HUES6 (cell line): ENCODE data around the gene CELA2B.
A peak's percentile ranks its signal among the peaks of the same experiment; 100 is the strongest.
"Not testable (repeated sequence)": the region's sequence is repeated elsewhere in the genome, so short reads cannot be mapped to it uniquely, and the experiment has no call there.

ENCODE experiments used
- H3K27ac ChIP-seq: 2 replicates; pipeline ENCODE4 v1.7.0; 2013; ENCODE audit warnings: low read depth, mild to moderate bottlenecking, low read length, inconsistent platforms
- H3K27me3 ChIP-seq: 2 replicates; pipeline ENCODE4 v1.6.1; 2013; ENCODE audit warnings: low read length; ENCODE audit not compliant: control insufficient read depth, insufficient read depth
- H3K36me3 ChIP-seq: 2 replicates; pipeline ENCODE4 v1.6.1; 2013; ENCODE audit warnings: low read length; ENCODE audit not compliant: control insufficient read depth, insufficient read depth
- H3K4me1 ChIP-seq: 2 replicates; pipeline ENCODE4 v1.6.1; 2013; ENCODE audit warnings: low read length; ENCODE audit not compliant: control insufficient read depth, insufficient read depth
- H3K4me3 ChIP-seq: 2 replicates; pipeline ENCODE4 v1.5.1; 2013; ENCODE audit warnings: low read depth, low read length
- H3K9ac ChIP-seq: one replicate; pipeline ENCODE4 v1.6.1; 2013; ENCODE audit warnings: mild to moderate bottlenecking, low read length
- H3K9me3 ChIP-seq: 2 replicates; pipeline ENCODE4 v1.6.1; 2013; ENCODE audit warnings: low read depth, low read length; ENCODE audit not compliant: control insufficient read depth, insufficient read depth

Gene CELA2B

DNA sequence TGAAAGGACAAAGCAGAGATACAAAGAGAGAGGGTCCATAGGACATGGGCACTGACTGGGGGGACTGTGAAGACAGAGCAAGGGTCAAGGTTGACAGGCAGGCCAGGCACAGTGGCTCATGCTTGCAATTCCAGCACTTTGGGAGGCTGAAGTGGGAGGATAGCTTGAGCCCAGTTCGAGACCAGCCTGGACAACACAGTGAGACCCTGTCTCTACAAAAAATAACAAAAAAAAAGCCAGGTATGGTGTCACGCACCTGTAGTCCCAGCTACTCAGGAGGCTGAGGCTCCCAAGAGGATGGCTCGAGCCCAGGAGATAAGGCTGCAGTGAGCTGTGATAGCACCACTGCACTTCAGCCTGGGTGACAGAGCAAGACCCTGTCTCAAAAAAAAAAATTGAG is 43.7 kb downstream of the CELA2B start:
- H3K9me3 ChIP-seq, result no peaks in the 10 kb centered on the region
- no peaks in the 10 kb centered on the region for H3K27me3 ChIP-seq
- H3K4me1 ChIP-seq, result peaks cover 8% of the 10 kb centered on the region
- no peak overlapping the region for H3K27ac ChIP-seq
- no peak overlapping the region for H3K9ac ChIP-seq
- H3K4me3 ChIP-seq, result no peak overlapping the region
- H3K36me3 ChIP-seq, result peaks cover 10% of the 10 kb centered on the region; the same call in 1 of the 2 replicates

DNA sequence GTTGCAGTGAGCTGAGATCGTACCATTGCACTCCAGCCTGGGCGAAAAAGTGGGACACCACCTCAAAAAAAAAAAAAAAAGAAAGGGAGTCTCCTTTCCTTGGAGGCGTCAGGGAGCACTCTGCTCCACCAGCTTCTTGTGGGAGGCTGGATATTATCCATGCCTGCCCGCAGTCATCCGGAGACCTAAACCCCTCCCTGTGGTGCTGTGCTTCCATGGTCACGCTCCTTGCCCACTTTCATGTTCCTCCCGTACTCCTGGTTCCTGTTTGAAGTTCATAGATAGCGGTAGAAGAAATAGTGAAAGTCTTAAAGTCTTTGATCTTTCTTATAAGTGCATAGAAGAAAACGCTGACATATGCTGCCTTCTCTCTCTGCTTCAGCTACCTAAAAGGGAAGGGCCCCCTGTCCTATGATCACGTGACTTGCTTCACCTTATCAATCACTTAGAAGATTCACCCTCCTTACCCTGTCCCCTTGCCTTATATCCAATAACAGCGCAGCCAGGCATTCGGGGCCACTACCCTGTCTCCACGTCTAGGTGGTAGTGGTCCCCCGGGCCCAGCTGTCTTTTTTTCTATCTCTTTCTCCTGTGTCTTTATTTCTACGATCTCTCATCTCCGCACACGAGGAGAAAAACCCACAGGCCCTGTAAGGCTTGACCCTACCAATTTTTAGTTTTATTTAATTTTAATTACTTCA is 45.5 kb downstream of the CELA2B start:
- H3K27me3 ChIP-seq, H3K36me3 ChIP-seq, H3K9me3 ChIP-seq, H3K27ac ChIP-seq, H3K9ac ChIP-seq, H3K4me3 ChIP-seq: not testable (repeated sequence)
- peaks cover 10% of the 10 kb centered on the region for H3K4me1 ChIP-seq

DNA sequence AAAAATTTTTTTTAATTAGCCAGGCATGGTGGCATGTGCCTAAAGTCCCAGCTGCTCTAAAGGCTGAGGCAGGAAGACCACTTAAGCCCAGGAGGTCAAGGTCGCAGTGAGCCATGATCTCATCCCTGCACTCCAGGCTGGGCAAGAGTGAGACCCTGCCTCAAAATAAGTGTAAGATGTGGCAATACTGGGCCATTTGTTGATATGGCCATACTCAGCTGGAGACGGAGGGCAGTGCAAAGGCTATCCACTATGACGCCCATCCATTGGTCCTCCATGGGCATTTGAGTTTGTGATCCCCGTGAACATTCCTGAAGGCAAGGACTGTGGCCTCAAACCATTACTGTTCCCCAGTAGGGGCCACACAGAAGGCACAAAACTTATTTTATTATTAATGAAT is 46.6 kb downstream of the CELA2B start:
- H3K27me3 ChIP-seq, result no peaks in the 10 kb centered on the region
- no peaks in the 10 kb centered on the region; the same call in 1 of the 2 replicates for H3K36me3 ChIP-seq
- no peak overlapping the region for H3K27ac ChIP-seq
- H3K9ac ChIP-seq, result no peak overlapping the region
- H3K4me1 ChIP-seq, result peaks cover 10% of the 10 kb centered on the region
- H3K9me3 ChIP-seq, result no peaks in the 10 kb centered on the region
- no peak overlapping the region for H3K4me3 ChIP-seq

DNA sequence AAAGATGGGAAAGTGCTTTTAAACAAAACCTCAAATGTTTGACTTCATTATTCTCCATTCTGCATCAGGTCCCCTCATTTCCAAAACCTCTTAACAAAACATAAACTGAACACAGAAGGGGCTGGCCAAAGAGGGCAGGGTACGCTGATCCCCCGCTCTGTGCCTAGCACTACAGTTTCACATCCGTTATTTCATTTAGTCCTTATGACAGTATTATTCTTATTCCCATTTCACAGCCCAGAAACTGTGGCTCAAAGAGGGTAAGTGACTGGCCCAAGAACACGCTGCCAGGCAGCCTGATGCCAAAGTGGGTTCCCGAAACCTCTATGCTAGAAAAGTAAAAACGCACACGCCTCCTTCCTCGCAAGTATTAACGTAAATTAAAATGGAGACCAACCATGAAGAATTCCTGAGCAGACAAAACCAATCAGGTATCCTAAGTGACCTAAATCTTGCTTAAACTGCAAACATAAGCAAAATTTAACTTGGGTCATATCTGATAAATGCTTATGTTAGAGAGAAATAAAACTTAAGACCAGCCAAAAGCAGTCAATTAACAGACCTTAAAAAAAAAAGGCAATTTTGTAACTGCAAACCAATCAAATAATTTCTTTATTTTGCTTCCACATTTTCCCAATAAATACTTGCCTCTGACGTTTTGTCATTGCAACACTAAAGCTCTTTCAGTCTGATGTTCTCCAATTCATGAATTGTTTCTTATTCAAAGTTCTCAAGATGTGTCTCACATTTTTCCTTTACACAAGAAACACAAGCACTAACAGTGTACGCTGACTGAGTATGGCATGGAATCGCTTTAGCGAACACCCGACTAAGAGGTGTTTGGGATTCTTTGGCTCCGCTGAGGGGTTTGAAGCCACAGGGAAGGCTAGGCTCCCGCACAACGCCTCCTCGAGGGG is 47.5 kb downstream of the CELA2B start:
- peak overlapping the region; percentile 15; the same call in 1 of the 2 replicates for H3K27ac ChIP-seq
- peak overlapping the region; percentile 63 for H3K9ac ChIP-seq
- peak overlapping the region; percentile 79 for H3K4me3 ChIP-seq
- H3K4me1 ChIP-seq, result peaks cover 10% of the 10 kb centered on the region
- no peaks in the 10 kb centered on the region; the same call in 1 of the 2 replicates for H3K36me3 ChIP-seq
- no peaks in the 10 kb centered on the region for H3K27me3 ChIP-seq
- no peaks in the 10 kb centered on the region for H3K9me3 ChIP-seq

DNA sequence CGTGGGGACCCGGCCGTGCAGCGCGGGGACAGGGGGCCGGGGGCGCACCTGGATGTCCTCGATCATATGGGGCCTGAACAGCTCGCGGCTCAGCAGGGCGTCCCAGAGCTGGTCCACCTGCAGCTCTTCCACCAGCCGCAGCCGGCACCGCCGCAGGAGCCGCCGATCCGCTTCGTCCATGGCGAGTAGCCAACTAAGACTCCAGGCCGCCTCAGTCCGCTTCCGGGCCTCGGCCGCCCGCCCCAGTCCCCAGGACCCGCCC is 48.0 kb downstream of the CELA2B start, which contains the start of gene CASP9:
CASP9 (minus strand) TSS at position 195 of the 262 bp plus-strand sequence; CDS start at position 180, 15 bp downstream.
- H3K36me3 ChIP-seq, result no peaks in the 10 kb centered on the region
- H3K9ac ChIP-seq, result peak within 1 kb of the TSS; percentile 96
- no peaks in the 10 kb centered on the region for H3K9me3 ChIP-seq
- H3K4me1 ChIP-seq, result peaks cover 10% of the 10 kb centered on the region
- no peaks in the 10 kb centered on the region for H3K27me3 ChIP-seq
- H3K27ac ChIP-seq, result peak within 1 kb of the TSS; percentile 97
- peak within 1 kb of the TSS; percentile 97 for H3K4me3 ChIP-seq

DNA sequence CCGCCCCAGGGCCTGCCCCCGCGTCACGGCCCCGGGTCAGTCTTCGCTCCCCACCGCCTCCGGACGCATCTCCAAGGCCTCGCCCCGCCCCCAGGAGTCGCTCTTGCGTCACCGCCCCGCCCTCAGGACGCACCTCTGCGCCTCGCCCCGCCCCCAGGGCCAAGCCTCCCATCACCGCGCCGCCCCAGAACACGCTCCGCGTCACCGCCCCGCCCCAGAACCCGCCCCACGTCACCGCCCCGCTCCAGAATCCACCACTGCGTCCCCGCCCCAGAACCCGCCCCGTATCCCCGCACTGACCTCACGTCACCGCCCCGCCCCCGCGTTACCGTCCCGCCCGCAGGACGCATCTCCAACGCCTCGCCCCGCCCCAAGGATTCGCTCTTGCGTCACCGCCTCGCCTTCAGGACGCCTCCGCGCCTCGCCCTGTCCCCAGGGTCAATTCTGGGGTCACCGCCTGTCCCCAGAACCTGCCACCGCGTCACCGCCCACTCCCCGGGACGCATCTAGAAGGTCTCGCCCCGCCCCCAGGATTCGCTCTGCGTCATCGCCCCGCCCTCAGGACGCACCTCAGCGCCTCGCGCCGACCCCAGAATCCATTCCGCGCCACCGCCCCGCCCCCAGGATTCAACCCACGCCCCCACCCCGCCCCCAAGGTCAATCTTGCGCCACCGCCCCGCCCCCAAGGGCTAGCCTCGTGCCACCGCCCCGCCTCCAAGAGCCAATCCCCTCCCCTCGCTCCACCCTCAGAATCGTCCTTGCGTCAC is 48.6 kb downstream of the CELA2B start:
- Histone ChIP-seq H3K27ac (peak overlapping the region; percentile 97), H3K4me3 (peak overlapping the region; percentile 97), H3K4me1 (peaks cover 10% of the 10 kb centered on the region), H3K27me3 (no peaks in the 10 kb centered on the region), H3K9ac (peak overlapping the region; percentile 96), H3K9me3 (no peaks in the 10 kb centered on the region), H3K36me3 (no peaks in the 10 kb centered on the region)

DNA sequence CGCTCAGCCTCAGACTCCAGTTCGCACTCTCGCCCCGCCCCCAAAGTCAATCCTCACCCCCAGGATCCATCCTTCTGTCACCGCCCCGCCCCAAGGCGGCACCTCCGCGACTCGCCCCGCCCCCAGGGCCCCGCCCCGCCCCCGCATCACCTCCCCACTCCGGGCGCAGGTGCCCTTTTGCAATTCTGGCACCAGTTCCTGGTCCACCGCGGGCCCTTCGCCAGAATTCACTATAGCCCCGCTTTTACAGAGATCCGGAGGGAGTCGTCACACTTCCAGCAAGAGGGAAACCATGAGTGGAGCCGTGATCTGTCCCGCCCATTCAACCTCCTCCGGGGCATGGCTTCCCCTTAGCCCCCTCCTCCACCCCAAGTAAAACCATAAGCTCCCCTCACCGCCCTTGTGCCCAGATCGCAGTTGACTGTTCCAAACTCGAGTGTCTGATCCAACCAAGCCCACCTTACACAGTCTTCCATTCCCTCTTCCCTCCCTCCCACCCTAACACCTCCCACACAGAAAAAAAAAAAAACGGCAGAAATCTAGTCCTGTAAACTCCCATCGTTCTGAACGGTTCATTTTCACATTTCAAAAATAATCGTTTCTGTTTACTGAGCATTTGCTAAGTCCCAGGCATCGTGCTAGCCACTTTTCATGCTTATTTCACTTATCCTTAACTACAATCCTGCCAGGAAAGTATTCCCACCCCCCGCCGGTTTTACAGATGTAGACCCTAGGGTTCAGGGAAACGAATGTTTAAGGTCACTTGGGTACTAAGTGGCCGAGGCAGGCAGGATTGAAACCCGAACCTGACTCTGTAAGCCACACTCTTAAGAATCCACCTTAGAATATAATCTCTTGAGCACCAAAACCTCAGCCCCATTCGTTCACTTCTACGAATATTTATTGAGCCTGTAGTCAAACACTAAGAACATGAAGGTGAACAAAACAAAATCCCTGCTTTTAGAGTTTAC is 49.4 kb downstream of the CELA2B start:
- Histone ChIP-seq H3K27ac (no peak overlapping the region), H3K9me3 (no peaks in the 10 kb centered on the region), H3K36me3 (0 out of 2 replicates have a peak, but pooled peaks cover 1% of the 10 kb centered on the region), H3K9ac (no peak overlapping the region), H3K4me1 (peaks cover 10% of the 10 kb centered on the region), H3K27me3 (no peaks in the 10 kb centered on the region), H3K4me3 (peak overlapping the region; percentile 84)

DNA sequence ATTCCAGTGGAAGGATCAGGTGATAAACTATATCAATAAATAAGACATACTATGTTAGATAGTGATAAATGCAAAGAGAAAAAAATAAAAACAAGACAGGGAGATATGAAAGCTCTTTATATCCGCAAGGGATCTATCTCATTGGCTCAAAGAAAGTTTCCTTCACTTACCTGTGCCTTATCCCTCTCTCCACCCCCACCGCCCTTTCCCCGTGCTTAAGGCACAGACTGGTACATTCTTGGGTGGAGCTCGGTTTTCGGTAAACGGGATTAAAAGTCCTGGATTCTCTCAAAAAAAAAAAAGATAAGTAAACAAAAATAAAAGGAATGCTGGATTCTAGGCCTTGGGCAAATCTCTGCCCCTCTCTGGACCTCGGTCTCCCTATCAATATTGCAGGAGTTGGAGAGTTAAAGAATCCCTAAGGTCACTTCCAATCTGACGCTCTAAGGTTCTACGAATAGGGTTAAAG is 50.2 kb downstream of the CELA2B start:
- no peak overlapping the region for H3K9ac ChIP-seq
- H3K9me3 ChIP-seq, result no peaks in the 10 kb centered on the region
- H3K27me3 ChIP-seq, result no peaks in the 10 kb centered on the region
- H3K36me3 ChIP-seq, result 0 out of 2 replicates have a peak, but pooled peaks cover 4% of the 10 kb centered on the region
- H3K4me1 ChIP-seq, result peaks cover 10% of the 10 kb centered on the region
- H3K4me3 ChIP-seq, result peak overlapping the region; percentile 84
- H3K27ac ChIP-seq, result no peak overlapping the region

DNA sequence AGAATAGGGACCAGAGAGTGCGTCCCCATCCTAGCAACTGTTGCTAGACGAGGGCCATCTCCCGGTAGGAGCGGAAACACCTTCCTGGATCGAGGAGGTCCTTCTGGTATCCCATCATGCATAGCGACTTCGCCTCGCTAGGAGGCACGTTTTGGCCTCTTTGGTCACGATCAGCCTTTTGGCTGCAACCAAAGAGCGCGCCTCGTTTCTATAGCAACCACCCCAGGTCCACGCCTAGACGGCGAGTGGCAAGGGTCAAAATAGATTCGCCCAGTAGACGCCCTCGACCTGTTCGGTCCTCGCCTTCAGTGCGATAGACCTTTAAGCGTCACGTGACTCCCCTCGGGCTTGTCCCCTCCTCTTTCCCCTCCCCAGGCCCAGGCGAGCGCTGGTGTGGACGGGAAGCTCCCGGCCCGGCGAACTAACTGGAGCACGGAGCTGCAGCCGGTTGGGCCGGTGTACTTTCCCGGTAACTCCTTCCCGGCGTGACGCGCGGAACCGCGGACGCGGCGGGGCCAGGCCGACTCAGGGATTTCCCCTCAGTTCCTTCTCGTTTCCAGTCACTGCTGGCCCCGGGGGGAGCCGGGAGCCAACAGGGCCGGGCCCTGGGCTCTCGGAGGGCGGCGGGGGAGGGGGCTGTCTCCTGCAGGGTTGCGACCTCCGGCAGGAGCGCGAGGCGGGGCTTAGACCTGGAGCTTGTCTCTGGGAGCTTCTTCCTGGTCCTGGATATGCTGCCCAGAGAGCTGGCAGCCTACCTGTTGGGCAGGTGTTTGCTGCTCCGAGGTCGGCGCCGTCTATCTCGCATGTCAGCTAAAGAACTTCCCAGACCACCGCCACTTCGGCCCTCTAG is 50.8 kb downstream of the CELA2B start, which contains the start of gene DNAJC16:
DNAJC16 (plus strand) TSS at position 359 of the 850 bp plus-strand sequence. CDS start 2,258 bp downstream, outside the sequence.
- no peaks in the 10 kb centered on the region for H3K9me3 ChIP-seq
- peak within 1 kb of the TSS; percentile 77 for H3K9ac ChIP-seq
- peaks cover 10% of the 10 kb centered on the region for H3K4me1 ChIP-seq
- H3K27me3 ChIP-seq, result no peaks in the 10 kb centered on the region
- H3K36me3 ChIP-seq, result 0 out of 2 replicates have a peak, but pooled peaks cover 4% of the 10 kb centered on the region
- peak within 1 kb of the TSS; percentile 63 for H3K27ac ChIP-seq
- peak within 1 kb of the TSS; percentile 96 for H3K4me3 ChIP-seq
